ENCODE results near the gene PRUNE2. TPM values are rescaled to one million over a fixed set of nuclear protein-coding genes. Genes with fewer than 3 reads are reported as not detected.

PRUNE2 gene
- polyA plus RNA-seq, 1 of the 3 experiments (the other 2 are of a cell fraction): 13.0 TPM

DNA sequence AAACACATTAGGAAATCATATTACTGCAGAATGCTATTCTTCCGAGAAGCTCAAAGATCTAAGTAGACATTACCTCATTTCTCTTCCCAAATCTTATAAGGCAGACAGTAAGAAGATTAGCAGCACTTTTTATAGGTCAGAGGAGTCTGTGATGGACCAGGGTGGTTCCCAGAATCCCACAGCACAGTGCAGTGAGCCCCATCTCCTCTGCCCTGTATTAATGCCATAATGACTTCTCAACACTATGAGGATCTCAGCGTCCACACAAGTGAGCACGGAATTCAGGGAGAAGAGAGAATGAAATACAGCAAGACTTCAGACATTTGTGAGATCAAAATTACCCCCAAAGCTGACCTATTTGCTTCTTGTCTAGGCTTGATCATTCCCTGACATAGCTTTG lies 49.9 kb downstream of the PRUNE2 start (continued):
- TF ChIP-seq USF2 (IDR thresholded peaks at IDR 0.05; ENCODE audit: borderline replicate concordance, low read depth, low read length): no peak
- TF ChIP-seq FOSL2 (IDR thresholded peaks at IDR 0.05; ENCODE audit: borderline replicate concordance, low read depth): no peak

DNA sequence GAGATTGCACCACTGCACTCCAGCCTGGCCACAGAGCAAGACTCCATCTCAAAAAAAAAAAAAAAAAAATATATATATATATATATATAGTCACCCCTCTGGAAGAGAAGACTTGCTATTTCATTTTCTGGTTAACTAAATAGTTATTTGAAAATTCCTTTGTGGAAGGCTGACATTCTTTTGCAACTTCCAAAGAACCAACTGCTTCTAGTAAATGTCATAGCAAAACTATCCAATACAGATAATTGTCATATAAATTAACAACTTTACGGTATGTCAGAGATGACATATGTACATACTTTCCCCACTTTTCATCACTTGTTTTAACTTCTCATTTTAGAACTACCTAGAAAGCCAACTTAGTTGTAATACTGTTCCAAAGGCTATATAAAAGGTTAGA lies 50.9 kb downstream of the PRUNE2 start:
- Histone ChIP-seq H3F3A (replicated peaks; ENCODE audit: insufficient read depth) (no peaks in the 10 kb centered on the region), H3K9me2 (no peaks in the 10 kb centered on the region), H2AFZ (ENCODE audit: low read depth) (no peak overlapping the region), H3K79me2 (ENCODE audit: insufficient read depth) (no peaks in the 10 kb centered on the region), H3K9ac (no peak overlapping the region), H3K36me3 (replicated peaks in 1 of 2; ENCODE audit: control insufficient read depth in 1 of 2, insufficient read depth in 2 of 2, low read length in 1 of 2) (no peaks in the 10 kb centered on the region), H3K27me3 (ENCODE audit: insufficient read depth) (peaks cover 15% of the 10 kb centered on the region), H3K4me2 (no peak overlapping the region), H4K20me1 (ENCODE audit: insufficient read depth) (no peaks in the 10 kb centered on the region), H3K4me3 (ENCODE audit: low read depth in 2 of 2, low read length in 1 of 2) (no peak overlapping the region), H3K4me1 (ENCODE audit: control insufficient read depth in 1 of 2, insufficient read depth in 2 of 2, low read depth in 1 of 2, low read length in 1 of 2) (no peaks in the 10 kb centered on the region), H3K9me3 (no peaks in the 10 kb centered on the region), H3K27ac (ENCODE audit: low read depth in 2 of 2, low read length in 1 of 2) (no peak overlapping the region)
- no peak for DNase-seq
- WGBS (ENCODE audit: low lambda C conversion rate): 6% methylated on average over 1 of the region's 1 CpG
- TF ChIP-seq SMC3 (IDR thresholded peaks at IDR 0.05; ENCODE audit: low read depth, low read length) (no peak), ELF1 (IDR thresholded peaks at IDR 0.05) (no peak), EZH2phosphoT487 (IDR thresholded peaks at IDR 0.05; ENCODE audit: borderline replicate concordance, low read depth) (no peak), MXI1 (IDR thresholded peaks at IDR 0.05; ENCODE audit: low read depth, low read length) (no peak), NFIC (IDR thresholded peaks at IDR 0.05; ENCODE audit: borderline replicate concordance) (no peak), CHD2 (IDR thresholded peaks at IDR 0.05; ENCODE audit: low read length, partially characterized antibody) (no peak), RAD21 (IDR thresholded peaks at IDR 0.05; ENCODE audit: low read length) (no peak), REST (IDR thresholded peaks at IDR 0.05; ENCODE audit: low read depth, low read length) (no peak), SIN3A (IDR thresholded peaks at IDR 0.05; ENCODE audit: borderline replicate concordance, low read depth, low read length) (no peak), NRF1 (IDR thresholded peaks at IDR 0.05; ENCODE audit: low read depth, low read length) (no peak), CTCF (IDR thresholded peaks at IDR 0.05) (no peak), PBX3 (IDR thresholded peaks at IDR 0.05) (no peak), MEF2A (IDR thresholded peaks at IDR 0.05; ENCODE audit: borderline replicate concordance, low read depth) (no peak), YY1 (IDR thresholded peaks at IDR 0.05; ENCODE audit: low read depth) (no peak), TAF1 (IDR thresholded peaks at IDR 0.05; ENCODE audit: borderline replicate concordance, low read depth, low read length) (no peak), TCF12 (IDR thresholded peaks at IDR 0.05) (no peak), IRF3 (IDR thresholded peaks at IDR 0.05; ENCODE audit: low read depth, low read length) (no peak), FOXJ3 (CRISPR knock-in tag; IDR thresholded peaks at IDR 0.05) (no peak)
- TF ChIP-seq, protein P1, sequence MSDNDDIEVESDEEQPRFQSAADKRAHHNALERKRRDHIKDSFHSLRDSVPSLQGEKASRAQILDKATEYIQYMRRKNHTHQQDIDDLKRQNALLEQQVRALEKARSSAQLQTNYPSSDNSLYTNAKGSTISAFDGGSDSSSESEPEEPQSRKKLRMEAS (IDR thresholded peaks at IDR 0.05; ENCODE audit: low read depth): no peak
- TF ChIP-seq, protein P2, sequence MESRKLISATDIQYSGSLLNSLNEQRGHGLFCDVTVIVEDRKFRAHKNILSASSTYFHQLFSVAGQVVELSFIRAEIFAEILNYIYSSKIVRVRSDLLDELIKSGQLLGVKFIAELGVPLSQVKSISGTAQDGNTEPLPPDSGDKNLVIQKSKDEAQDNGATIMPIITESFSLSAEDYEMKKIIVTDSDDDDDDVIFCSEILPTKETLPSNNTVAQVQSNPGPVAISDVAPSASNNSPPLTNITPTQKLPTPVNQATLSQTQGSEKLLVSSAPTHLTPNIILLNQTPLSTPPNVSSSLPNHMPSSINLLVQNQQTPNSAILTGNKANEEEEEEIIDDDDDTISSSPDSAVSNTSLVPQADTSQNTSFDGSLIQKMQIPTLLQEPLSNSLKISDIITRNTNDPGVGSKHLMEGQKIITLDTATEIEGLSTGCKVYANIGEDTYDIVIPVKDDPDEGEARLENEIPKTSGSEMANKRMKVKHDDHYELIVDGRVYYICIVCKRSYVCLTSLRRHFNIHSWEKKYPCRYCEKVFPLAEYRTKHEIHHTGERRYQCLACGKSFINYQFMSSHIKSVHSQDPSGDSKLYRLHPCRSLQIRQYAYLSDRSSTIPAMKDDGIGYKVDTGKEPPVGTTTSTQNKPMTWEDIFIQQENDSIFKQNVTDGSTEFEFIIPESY (IDR thresholded peaks at IDR 0.05; ENCODE audit: borderline replicate concordance, low read depth): no peak
- ChIA-PET POLR2A (no interaction called here), CTCF (no interaction called here)
